Stimulated activated CD8-positive, alpha-beta memory T cell treated with anti-CD3 and anti-CD28 coated beads, Interleukin-4, amount 100 ng/mL, for 48 hours (primary cell): ENCODE data around the gene TMED6.
"Not testable (repeated sequence)": the region's sequence is repeated elsewhere in the genome, so short reads cannot be mapped to it uniquely, and the experiment has no call there.

Experiments used
- DNase-seq: peaks from one replicate; pipeline ENCODE4 v3.0.0-alpha.2; 2020

Gene TMED6

GRCh38 chr16:69296771-69297170, 54.8 kb downstream of the TMED6 start:
- DNase-seq = not testable (repeated sequence)

- DNase-seq = no peak
These were observed 57.5 kb downstream of the TMED6 start for GRCh38 chr16:69294051-69294450.

- DNase-seq = no peak
These were observed 58.2 kb downstream of the TMED6 start for GRCh38 chr16:69293401-69293800.
